GM12878 (cell line): ENCODE data around the gene CCDC24.

Experiments used
- CBFB ChIP-seq: IDR thresholded peaks from 2 replicates; pipeline ENCODE4 v1.6.1; 2016; ENCODE audit warnings: antibody characterized with exemption, low read depth
- CEBPB ChIP-seq, 2 experiments: fragments of 150-350 bp in 1 of 2; IDR thresholded peaks; 2 replicates each; pipeline ENCODE4 v1.6.1; 2012 to 2014; ENCODE audit warnings: low read depth in 2 of 2, low read length in 2 of 2, borderline replicate concordance in 1 of 2, inconsistent platforms in 1 of 2
- DPF2 ChIP-seq: fragments of 450-650 bp; IDR thresholded peaks from 2 replicates; pipeline ENCODE4 v1.6.1; 2017; ENCODE audit warnings: mild to moderate bottlenecking
- POU2F2 ChIP-seq: IDR thresholded peaks from 3 replicates; pipeline ENCODE4 v1.6.1; 2011; ENCODE audit warnings: low read depth, mild to moderate bottlenecking, low read length, borderline replicate concordance
- SMC3 ChIP-seq: IDR thresholded peaks from 2 replicates; pipeline ENCODE4 v1.6.1; 2011; ENCODE audit warnings: low read length, improper control_type of control experiment, borderline replicate concordance
- SREBF1 ChIP-seq: IDR thresholded peaks from 2 replicates; pipeline ENCODE4 v1.6.1; 2012; ENCODE audit warnings: mild to moderate bottlenecking, low read length
- TF ChIP-seq, protein P1 (sequence below), 3 experiments: IDR thresholded peaks in 2 of 3; conservative IDR thresholded peaks in 1 of 3; 2 replicates each; pipeline ENCODE4 v1.5.1; 2011; ENCODE audit warnings: low read depth in 3 of 3, low read length in 3 of 3, mild to moderate bottlenecking in 3 of 3, control low read depth in 2 of 3, moderate library complexity in 2 of 3, inconsistent platforms in 1 of 3, mixed read lengths in 1 of 3; ENCODE audit not compliant: control insufficient read depth in 2 of 3, insufficient read depth in 1 of 3; ENCODE audit errors: extremely low read depth in 1 of 3
- TF ChIP-seq, protein P2 (sequence below): IDR thresholded peaks from 2 replicates; pipeline ENCODE4 v1.6.1; 2012; ENCODE audit warnings: low read depth, low read length, improper control_type of control experiment
- TF ChIP-seq, protein P3 (sequence below): IDR thresholded peaks from 2 replicates; pipeline ENCODE4 v1.6.1; 2011; ENCODE audit warnings: low read depth, low read length, improper control_type of control experiment, borderline replicate concordance

DNA sequence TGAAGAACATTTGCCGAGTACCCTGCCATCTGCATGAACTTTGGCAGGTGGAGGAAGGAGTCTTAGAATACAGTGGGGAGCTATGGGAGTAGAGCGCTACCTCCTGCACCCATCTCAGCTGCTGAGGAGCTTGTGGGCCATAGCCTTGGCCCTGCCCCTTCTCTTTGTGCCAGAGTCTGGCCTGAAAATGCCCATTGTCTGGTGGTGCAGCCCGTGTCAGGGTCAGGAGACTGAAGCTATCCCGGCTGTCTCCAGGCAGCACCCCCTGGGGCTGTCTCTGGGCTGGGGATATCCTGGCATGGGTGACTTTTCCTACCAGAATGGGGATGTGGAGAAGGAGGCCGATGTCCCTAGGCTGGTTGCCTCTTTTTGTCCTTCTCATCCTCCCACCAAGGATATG is 37.4 kb upstream of the CCDC24 start:
- TF ChIP-seq SMC3 (no peak), SREBF1 (no peak), CBFB (no peak), POU2F2 (no peak), DPF2 (no peak), CEBPB (IDR thresholded peaks at IDR 0.05; ENCODE audit: borderline replicate concordance in 1 of 2, low read depth in 2 of 2, low read length in 2 of 2) (no peak)
- TF ChIP-seq, protein P1, sequence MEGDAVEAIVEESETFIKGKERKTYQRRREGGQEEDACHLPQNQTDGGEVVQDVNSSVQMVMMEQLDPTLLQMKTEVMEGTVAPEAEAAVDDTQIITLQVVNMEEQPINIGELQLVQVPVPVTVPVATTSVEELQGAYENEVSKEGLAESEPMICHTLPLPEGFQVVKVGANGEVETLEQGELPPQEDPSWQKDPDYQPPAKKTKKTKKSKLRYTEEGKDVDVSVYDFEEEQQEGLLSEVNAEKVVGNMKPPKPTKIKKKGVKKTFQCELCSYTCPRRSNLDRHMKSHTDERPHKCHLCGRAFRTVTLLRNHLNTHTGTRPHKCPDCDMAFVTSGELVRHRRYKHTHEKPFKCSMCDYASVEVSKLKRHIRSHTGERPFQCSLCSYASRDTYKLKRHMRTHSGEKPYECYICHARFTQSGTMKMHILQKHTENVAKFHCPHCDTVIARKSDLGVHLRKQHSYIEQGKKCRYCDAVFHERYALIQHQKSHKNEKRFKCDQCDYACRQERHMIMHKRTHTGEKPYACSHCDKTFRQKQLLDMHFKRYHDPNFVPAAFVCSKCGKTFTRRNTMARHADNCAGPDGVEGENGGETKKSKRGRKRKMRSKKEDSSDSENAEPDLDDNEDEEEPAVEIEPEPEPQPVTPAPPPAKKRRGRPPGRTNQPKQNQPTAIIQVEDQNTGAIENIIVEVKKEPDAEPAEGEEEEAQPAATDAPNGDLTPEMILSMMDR (IDR thresholded peaks at IDR 0.05 in 2 of 3, conservative IDR thresholded peaks at IDR 0.05 in 1 of 3; ENCODE audit: control insufficient read depth in 2 of 3, extremely low read depth in 1 of 3, insufficient read depth in 1 of 3, low read depth in 3 of 3, low read length in 3 of 3): no peak
- TF ChIP-seq, protein P2, sequence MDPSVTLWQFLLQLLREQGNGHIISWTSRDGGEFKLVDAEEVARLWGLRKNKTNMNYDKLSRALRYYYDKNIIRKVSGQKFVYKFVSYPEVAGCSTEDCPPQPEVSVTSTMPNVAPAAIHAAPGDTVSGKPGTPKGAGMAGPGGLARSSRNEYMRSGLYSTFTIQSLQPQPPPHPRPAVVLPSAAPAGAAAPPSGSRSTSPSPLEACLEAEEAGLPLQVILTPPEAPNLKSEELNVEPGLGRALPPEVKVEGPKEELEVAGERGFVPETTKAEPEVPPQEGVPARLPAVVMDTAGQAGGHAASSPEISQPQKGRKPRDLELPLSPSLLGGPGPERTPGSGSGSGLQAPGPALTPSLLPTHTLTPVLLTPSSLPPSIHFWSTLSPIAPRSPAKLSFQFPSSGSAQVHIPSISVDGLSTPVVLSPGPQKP: no peak
- TF ChIP-seq, protein P3, sequence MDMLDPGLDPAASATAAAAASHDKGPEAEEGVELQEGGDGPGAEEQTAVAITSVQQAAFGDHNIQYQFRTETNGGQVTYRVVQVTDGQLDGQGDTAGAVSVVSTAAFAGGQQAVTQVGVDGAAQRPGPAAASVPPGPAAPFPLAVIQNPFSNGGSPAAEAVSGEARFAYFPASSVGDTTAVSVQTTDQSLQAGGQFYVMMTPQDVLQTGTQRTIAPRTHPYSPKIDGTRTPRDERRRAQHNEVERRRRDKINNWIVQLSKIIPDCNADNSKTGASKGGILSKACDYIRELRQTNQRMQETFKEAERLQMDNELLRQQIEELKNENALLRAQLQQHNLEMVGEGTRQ: no peak
